Ramos (cell line): ENCODE data around the gene CHID1.

ENCODE experiments used
- in situ Hi-C: fragments of 300-500 bp; cut with MboI; formaldehyde crosslinking; loops from one replicate; pipeline ENCODE4 v1.14.3; 2022; ENCODE audit warnings: low sequenced_read_pairs; ENCODE audit not compliant: unreplicated experiment

CHID1 gene

GRCh38 chr11:867856-868358 is 42.7 kb downstream of the CHID1 start:
- in situ Hi-C loops: no loop called here

GRCh38 chr11:866481-866880 is 44.1 kb downstream of the CHID1 start:
- in situ Hi-C loops: no loop called here

GRCh38 chr11:865462-866430 is 44.9 kb downstream of the CHID1 start:
- in situ Hi-C loops: no loop called here

- in situ Hi-C loops: no loop called here
Observed at GRCh38 chr11:864898-865297, 45.7 kb downstream of the CHID1 start.

GRCh38 chr11:863910-864827 is 46.4 kb downstream of the CHID1 start:
- in situ Hi-C loops: no loop called here

- in situ Hi-C loops: no loop called here
Observed at GRCh38 chr11:863023-863909, 47.3 kb downstream of the CHID1 start.

GRCh38 chr11:862696-863022 is 48.0 kb downstream of the CHID1 start:
- in situ Hi-C loops: no loop called here

- in situ Hi-C loops: no loop called here
Observed at GRCh38 chr11:862081-862661, 48.4 kb downstream of the CHID1 start.

- in situ Hi-C loops: no loop called here
Observed at GRCh38 chr11:861105-861479, 49.5 kb downstream of the CHID1 start.

GRCh38 chr11:860234-861104 is 50.1 kb downstream of the CHID1 start:
- in situ Hi-C loops: no loop called here

- in situ Hi-C loops: no loop called here
Observed at GRCh38 chr11:859394-860131, 51.0 kb downstream of the CHID1 start.

GRCh38 chr11:858762-859339 is 51.8 kb downstream of the CHID1 start:
- in situ Hi-C loops: no loop called here

- in situ Hi-C loops: no loop called here
Observed at GRCh38 chr11:858053-858761, 52.4 kb downstream of the CHID1 start.

- in situ Hi-C loops: no loop called here
Observed at GRCh38 chr11:856397-856796, 54.2 kb downstream of the CHID1 start.

- in situ Hi-C loops: no loop called here
Observed at GRCh38 chr11:855796-856195, 54.8 kb downstream of the CHID1 start.

GRCh38 chr11:855330-855674 is 55.3 kb downstream of the CHID1 start:
- in situ Hi-C loops: no loop called here
